Right lobe of liver (tissue), 4 donors: ENCODE data around the gene GCK.

Source experiments
- CTCF ChIP-seq, 4 donors: fragments of 200-600 bp in 3 of 4; fragments of 450-650 bp in 1 of 4; IDR thresholded peaks; one replicate each; pipeline versions ENCODE4 v1.5.1 to v1.8.0; 2016 to 2022; ENCODE audit warnings: antibody characterized with exemption in 4 of 4, mild to moderate bottlenecking in 2 of 4
- POLR2A ChIP-seq: fragments of 450-650 bp; IDR thresholded peaks from one replicate; pipeline ENCODE4 v1.6.1; 2017; ENCODE audit warnings: antibody characterized with exemption, mild to moderate bottlenecking
- donor health status: DM: no; HTN: no; CAD: no.
- donor health status: DM: no; HTN: no; CAD: no.
- donor health status: DM: no; HTN: yes; CAD: no.

- TF ChIP-seq CTCF (IDR thresholded peaks at IDR 0.05), result no peak
- TF ChIP-seq POLR2A, result no peak
Observed at GRCh38 chr7:44210107-44210506, 20.9 kb upstream of the GCK start.
